ENCODE measurements around the gene RELN.

The RELN gene

DNA sequence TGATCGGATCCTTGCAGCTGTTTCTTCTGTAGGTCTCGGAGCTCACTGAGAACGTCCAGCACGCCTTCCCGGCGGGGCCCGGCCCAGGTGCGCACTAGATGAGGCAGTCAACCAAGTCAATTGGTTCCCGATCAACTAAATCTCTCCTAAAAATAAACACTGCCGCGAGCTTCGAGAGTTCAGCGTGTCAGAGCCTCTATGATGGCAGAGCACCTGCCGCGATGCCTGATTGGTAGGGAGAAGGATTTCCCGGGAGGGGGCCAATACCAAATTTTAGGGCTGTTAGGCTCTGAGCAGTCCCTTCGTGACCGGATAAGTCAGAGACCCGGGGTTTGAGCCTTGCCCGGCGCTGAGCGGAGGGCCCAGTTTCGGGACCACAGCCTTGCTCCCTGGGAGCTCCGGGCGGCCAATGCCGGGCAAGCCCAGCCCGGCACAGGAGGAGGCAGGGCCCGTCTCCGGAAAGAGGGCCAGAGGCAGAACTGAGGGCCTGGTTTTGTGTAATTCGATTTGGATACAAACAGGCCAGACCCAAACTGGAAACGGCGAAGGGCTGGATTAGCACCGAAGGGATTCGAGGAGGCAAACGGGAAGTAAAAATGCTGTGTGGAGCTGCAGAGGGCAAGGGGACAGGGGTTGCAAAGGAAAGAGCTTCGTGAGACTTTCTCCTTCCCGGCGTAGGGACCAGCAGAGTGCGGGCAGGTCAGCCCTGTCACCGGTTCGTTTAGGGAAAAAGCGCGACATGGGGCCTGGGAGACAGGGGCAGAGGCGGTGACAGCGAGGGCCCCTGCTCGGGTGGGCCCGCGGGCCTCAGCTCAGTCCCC lies 544.0 kb downstream of the RELN start:
- peak; percentile 60 for DNase-seq

DNA sequence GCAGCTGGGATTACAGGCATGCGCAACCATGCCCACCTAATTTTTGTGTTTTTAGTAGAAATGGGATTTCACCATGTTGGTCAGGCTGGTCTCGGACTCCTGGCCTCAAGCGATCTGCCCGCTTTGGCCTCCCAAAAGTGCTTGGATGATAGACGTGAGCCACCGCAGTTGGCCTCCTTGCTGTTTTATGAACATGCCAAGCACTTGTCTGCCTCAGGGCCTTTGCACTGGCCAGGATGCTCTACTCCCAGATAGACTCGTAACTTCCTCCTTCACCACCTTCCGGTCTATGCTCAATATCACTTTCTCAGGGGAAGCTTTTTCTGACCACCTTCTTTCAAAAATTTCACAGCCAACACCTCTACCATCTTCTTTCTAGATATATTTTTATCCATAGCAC lies 549.8 kb downstream of the RELN start:
- no peak for DNase-seq

DNA sequence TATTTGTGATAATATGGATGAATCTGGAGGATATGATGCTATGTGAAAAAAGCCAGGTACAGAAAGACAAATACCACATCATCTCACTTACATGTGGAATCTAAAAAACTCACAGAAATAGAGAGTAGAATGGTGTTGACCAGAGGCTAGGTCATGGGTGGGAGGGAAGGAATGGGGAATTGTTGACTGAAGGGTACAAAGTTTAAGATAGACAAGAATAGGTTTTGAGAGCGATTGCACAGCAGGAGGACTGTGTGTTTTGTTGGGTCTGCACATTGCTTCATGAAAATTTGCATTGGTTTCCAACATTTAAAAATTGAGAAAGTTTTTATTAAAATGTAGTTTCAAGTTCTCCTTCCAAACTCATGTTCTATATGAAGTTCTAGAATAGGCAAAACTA lies 551.8 kb downstream of the RELN start:
- DNase-seq = no peak

GRCh38 chr7:103432712-103433111 lies 556.7 kb downstream of the RELN start:
- DNase-seq = no peak

DNA sequence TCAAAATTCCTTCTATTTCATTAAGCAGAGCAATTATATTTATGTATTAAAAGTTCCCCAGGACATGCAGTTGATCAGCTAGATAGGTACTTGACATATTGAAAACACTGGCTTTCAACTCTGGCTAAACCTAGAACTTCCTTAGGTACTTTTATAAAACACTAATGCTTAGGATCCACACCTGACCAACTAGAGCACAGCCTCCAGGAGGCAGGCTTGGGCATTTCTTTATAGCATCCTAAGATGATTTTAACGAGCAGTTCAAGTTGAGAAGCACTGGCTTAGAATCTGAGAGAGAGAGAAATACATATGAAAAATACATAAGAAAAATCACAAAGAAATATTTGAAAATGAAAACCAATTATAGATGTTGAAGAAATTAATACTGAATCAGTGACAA lies 564.3 kb downstream of the RELN start:
- no peak for DNase-seq

DNA sequence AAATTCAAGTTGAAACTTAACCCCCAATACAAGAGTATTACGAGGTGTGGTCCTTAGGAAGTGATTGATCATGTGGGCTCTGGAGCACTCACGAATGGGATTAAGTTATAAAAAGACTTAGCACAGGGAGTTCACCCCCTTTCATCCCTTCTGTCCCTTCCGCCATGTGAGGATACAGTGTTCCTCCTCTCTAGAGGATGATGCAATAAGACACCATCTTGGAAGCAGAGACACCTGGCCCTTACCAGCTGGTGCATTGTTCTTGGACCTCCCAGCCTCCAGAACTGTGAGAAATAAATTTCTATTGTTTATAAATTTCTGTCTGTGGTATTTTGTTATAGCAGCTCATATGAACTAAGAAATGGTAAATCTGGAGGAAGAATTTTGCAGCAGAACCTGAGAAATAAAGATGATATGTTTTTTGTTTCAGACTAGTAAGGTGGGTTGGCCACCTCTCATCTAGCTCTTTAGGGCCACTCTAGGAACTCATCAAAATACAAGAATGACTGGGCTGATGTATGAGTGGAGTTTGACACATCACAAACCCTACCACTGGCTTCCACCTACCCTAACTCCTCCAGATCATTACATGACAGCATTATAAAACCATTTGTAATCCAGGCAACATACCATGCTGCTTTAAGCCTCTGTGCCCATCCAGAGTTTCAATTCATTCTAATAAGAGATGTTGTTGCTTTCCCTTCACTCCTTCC lies 565.8 kb downstream of the RELN start:
- no peak for DNase-seq
